SJSA1 (cell line): Measurements from ENCODE around the gene KRTAP5-3. TPM values are rescaled to one million over a fixed set of nuclear protein-coding genes. Genes with fewer than 3 reads are reported as not detected.
"Not testable (repeated sequence)": the region's sequence is repeated elsewhere in the genome, so short reads cannot be mapped to it uniquely, and the experiment has no call there.

ENCODE experiments used
- DNase-seq, 2 experiments: peaks; one replicate each; pipeline ENCODE4 v3.0.0-alpha.2; 2015 to 2020; ENCODE audit warnings: low spot score in 2 of 2, low read depth in 1 of 2
- H3K27ac ChIP-seq: fragments of 250-450 bp; sonication (Bioruptor Pico); 2 replicates; pipeline ENCODE4 v1.5.1; 2020; ENCODE audit warnings: mild to moderate bottlenecking, moderate library complexity
- H3K27me3 ChIP-seq: fragments of 250-450 bp; sonication (Bioruptor Pico); replicated peaks from 2 replicates; pipeline ENCODE4 v1.5.1; 2020; ENCODE audit warnings: mild to moderate bottlenecking, moderate library complexity
- H3K36me3 ChIP-seq: fragments of 250-450 bp; sonication (Bioruptor Pico); 2 replicates; pipeline ENCODE4 v1.5.1; 2020; ENCODE audit warnings: mild to moderate bottlenecking
- H3K4me1 ChIP-seq: fragments of 250-450 bp; sonication (Bioruptor Pico); replicated peaks from 2 replicates; pipeline ENCODE4 v1.6.1; 2021; ENCODE audit warnings: mild to moderate bottlenecking
- H3K4me3 ChIP-seq: fragments of 250-450 bp; sonication (Bioruptor Pico); 2 replicates; pipeline ENCODE4 v1.5.1; 2020; ENCODE audit warnings: mild to moderate bottlenecking
- H3K9me3 ChIP-seq: fragments of 250-450 bp; sonication (Bioruptor Pico); replicated peaks from 2 replicates; pipeline ENCODE4 v1.5.1; 2020; ENCODE audit warnings: mild to moderate bottlenecking
- total RNA-seq: library from RNA; depleted of rRNA; stranded (reverse); fragments of >200 nt; shearing (Covaris generic); gene quantifications from 2 replicates; pipeline ENCODE4 v1.2.3, GENCODE V29; 2014

Gene KRTAP5-3
- total RNA-seq, 1 experiment from 2014 or later = not detected

DNA sequence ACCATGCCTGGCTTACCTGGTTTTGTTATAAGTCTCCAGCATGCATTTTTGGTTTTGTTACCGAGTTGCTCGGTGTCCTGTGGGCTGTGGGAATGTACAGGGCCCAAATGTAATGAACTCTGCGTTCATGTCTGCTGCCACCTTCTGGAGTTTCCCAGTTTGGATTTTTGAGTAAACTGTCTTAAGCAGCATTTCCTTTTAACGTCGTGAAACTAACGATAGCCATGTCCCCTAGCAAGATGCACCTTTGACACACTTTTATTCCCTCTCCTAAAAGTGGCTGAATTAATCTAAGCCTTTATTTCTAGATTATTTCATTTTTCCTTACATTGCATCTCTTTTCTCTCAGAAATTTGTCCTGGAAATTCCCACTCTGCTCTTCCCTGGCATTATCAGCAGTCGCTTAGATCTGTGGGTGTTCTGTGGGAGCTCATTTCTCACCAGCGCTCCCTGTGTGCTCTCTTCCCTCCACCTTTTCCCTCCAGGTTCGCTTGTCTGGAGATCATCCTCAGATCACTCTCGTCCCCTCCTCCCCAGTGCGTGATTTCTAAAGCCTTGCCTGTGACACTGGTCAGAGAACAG is 12.2 kb downstream of the KRTAP5-3 start:
- not testable (repeated sequence) for DNase-seq, H3K36me3 ChIP-seq, H3K27ac ChIP-seq, H3K4me1 ChIP-seq, H3K4me3 ChIP-seq, H3K9me3 ChIP-seq, H3K27me3 ChIP-seq

DNA sequence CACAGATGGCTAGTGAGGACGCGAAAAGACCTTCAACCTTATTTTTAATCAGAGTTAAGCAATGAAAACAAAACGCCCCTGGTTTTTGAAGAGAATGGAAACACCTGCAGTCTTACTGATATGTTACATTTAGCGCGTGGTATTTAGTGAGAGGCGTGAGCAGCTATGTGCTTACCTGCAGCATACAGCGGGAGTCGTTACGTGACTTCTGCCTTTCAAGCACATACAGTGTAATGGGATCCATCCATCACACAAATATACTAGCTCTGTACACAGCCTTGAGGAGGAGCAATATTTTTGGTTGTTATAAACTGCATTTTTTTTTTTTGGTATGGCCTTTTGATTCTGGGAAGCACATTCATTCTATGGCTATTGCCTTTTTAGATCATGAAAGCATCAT is 15.6 kb downstream of the KRTAP5-3 start:
- H3K27ac ChIP-seq = no peak overlapping the region
- H3K36me3 ChIP-seq = no peaks in the 10 kb centered on the region
- no peak for DNase-seq
- H3K4me3 ChIP-seq = no peak overlapping the region
- no peaks in the 10 kb centered on the region for H3K4me1 ChIP-seq
- no peaks in the 10 kb centered on the region for H3K9me3 ChIP-seq
- H3K27me3 ChIP-seq = 0 out of 2 replicates have a peak, but pooled peaks cover 2% of the 10 kb centered on the region

DNA sequence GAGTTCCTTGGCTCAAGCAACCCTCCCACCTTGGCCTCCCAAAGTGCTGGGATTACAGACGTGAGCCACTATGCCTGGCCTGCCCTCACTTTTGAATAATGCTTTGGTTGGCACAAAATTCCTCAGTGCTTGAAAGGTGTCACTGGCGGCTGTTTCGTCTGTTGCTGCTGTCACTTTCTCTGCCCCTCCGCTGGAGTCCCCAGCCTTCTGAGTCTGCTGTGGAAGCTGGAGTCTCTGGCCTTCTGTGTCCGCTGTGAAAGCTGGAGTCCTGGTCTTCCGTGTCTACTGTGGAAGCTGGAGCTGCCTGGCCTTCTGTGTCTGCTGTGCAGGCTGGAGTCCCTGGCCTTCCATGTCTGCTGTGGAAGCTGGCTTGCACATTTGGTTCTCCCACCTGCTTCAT is 18.3 kb downstream of the KRTAP5-3 start:
- H3K4me1 ChIP-seq = no peaks in the 10 kb centered on the region
- H3K27me3 ChIP-seq = 0 out of 2 replicates have a peak, but pooled peaks cover 2% of the 10 kb centered on the region
- H3K36me3 ChIP-seq = no peaks in the 10 kb centered on the region
- H3K27ac ChIP-seq = no peak overlapping the region
- no peak for DNase-seq
- H3K4me3 ChIP-seq = no peak overlapping the region
- H3K9me3 ChIP-seq = no peaks in the 10 kb centered on the region

DNA sequence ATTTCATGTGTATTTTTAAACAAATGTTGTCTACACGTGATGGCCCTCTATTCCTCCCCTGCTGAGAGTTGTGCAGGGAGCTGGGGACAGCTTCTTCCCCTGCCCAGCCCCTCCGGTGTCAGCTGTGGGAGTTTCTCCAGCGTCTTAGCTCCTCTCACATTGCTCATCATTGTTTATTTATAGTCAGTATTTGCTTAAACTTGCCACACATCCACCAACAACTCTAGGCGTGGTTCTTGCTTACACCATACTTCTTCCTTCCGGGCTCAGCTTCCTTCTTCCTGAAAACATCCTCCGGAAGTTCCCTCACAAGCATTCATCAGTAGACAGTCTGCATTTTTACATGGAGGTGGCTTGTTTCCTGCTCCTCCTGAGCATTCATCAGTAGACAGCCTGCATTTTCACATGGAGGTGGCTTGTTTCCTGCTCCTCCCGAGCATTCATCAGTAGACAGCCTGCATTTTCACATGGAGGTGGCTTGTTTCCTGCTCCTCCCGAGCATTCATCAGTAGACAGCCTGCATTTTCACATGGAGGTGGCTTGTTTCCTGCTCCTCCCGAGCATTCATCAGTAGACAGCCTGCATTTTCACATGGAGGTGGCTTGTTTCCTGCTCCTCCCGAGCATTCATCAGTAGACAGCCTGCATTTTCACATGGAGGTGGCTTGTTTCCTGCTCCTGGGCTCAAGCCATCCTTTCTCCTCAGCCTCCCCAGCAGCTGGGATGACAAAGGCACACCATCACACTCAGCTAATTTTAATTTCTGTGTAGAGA is 18.9 kb downstream of the KRTAP5-3 start:
- not testable (repeated sequence) for H3K36me3 ChIP-seq, H3K27me3 ChIP-seq, DNase-seq, H3K4me1 ChIP-seq, H3K9me3 ChIP-seq, H3K27ac ChIP-seq, H3K4me3 ChIP-seq

- Histone ChIP-seq H3K27me3 (no peaks in the 10 kb centered on the region; the same call in 1 of the 2 replicates), H3K4me1 (no peaks in the 10 kb centered on the region), H3K27ac (no peak overlapping the region), H3K9me3 (no peaks in the 10 kb centered on the region), H3K36me3 (no peaks in the 10 kb centered on the region), H3K4me3 (no peak overlapping the region)
- no peak for DNase-seq
Observed at GRCh38 chr11:1586699-1587098, 21.6 kb downstream of the KRTAP5-3 start.

- H3K9me3 ChIP-seq, H3K27ac ChIP-seq, H3K27me3 ChIP-seq, DNase-seq, H3K4me3 ChIP-seq, H3K36me3 ChIP-seq, H3K4me1 ChIP-seq: not testable (repeated sequence)
Observed at GRCh38 chr11:1584661-1585370, 23.4 kb downstream of the KRTAP5-3 start, which contains the start of gene KRTAP5-1. KRTAP5-1 (minus strand) TSS chr11:1585283; CDS start chr11:1585249, 34 bp downstream.

GRCh38 chr11:1582909-1583308 is 25.4 kb downstream of the KRTAP5-3 start:
- H3K27me3 ChIP-seq, DNase-seq, H3K36me3 ChIP-seq, H3K4me1 ChIP-seq, H3K4me3 ChIP-seq, H3K27ac ChIP-seq, H3K9me3 ChIP-seq: not testable (repeated sequence)

DNA sequence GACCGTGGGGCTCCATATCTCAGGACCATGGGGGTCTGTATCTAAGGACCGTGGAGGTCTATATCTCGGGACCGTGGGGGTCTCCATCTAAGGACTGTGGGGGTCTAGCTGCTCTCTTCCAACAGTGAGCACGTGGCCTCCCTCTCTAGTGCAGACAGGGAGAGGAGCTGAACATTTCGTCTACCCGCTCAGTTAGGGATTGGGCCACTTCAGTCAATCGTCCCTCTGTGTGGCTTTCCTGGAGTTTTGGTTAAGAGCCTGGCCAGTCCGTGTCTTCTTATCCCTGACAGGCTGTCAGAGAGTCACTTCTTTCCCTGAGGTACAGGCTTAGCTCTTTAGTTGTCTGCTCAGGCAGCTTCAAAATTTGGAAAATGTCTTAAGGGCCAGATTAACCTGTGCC is 26.3 kb downstream of the KRTAP5-3 start:
- H3K9me3 ChIP-seq = no peaks in the 10 kb centered on the region
- H3K27ac ChIP-seq = no peak overlapping the region
- H3K27me3 ChIP-seq = no peaks in the 10 kb centered on the region; the same call in 1 of the 2 replicates
- H3K36me3 ChIP-seq = no peaks in the 10 kb centered on the region
- H3K4me1 ChIP-seq = no peaks in the 10 kb centered on the region
- no peak for DNase-seq
- H3K4me3 ChIP-seq = no peak overlapping the region

DNA sequence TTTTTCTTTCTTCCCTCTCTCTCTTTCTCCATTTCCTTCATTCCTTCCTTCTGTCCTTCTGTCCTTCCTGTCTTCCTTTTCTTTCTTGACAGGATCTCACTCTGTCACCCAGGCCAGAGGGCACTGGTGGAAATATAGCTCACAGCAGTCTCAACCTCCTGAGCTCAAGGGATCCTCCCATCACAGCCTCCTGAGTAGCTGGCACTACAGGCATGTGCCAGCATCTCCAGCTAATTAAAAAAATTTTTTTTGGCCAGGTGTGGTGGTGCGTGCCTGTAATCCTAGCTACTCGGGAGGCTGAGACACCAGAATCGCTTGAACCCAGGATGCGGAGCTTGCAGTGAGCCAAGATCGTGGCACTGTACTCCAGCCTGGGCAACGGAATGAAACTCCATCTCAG is 31.4 kb downstream of the KRTAP5-3 start:
- Histone ChIP-seq H3K4me1 (peaks cover 7% of the 10 kb centered on the region; the same call in 1 of the 2 replicates), H3K27me3 (peaks cover 13% of the 10 kb centered on the region), H3K36me3 (no peaks in the 10 kb centered on the region), H3K27ac (no peak overlapping the region), H3K9me3 (no peaks in the 10 kb centered on the region), H3K4me3 (no peak overlapping the region)
- DNase-seq = no peak

- not testable (repeated sequence) for DNase-seq, H3K36me3 ChIP-seq, H3K4me3 ChIP-seq, H3K27ac ChIP-seq, H3K9me3 ChIP-seq
- H3K4me1 ChIP-seq = peaks cover 11% of the 10 kb centered on the region; the same call in 1 of the 2 replicates
- H3K27me3 ChIP-seq = peaks cover 13% of the 10 kb centered on the region
Observed at GRCh38 chr11:1575756-1576155, 32.5 kb downstream of the KRTAP5-3 start.

DNA sequence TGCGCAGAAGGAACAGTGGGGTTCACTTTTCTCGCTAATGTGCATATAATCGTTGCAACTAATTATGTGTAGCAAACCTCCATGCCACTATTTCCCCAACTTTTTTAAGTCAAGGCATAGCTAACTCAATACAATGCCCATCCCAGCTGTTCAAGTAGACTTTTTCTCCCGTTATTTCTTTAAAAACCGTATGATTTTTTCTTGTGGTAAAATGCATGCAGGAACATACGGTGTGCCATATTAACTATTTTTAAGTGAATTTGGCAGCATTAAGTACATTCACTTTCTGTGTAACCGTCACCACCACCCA is 33.4 kb downstream of the KRTAP5-3 start:
- peaks cover 11% of the 10 kb centered on the region; the same call in 1 of the 2 replicates for H3K4me1 ChIP-seq
- H3K9me3 ChIP-seq = no peaks in the 10 kb centered on the region
- DNase-seq = no peak
- no peak overlapping the region for H3K4me3 ChIP-seq
- H3K27me3 ChIP-seq = peaks cover 13% of the 10 kb centered on the region
- no peaks in the 10 kb centered on the region for H3K36me3 ChIP-seq
- no peak overlapping the region for H3K27ac ChIP-seq

DNA sequence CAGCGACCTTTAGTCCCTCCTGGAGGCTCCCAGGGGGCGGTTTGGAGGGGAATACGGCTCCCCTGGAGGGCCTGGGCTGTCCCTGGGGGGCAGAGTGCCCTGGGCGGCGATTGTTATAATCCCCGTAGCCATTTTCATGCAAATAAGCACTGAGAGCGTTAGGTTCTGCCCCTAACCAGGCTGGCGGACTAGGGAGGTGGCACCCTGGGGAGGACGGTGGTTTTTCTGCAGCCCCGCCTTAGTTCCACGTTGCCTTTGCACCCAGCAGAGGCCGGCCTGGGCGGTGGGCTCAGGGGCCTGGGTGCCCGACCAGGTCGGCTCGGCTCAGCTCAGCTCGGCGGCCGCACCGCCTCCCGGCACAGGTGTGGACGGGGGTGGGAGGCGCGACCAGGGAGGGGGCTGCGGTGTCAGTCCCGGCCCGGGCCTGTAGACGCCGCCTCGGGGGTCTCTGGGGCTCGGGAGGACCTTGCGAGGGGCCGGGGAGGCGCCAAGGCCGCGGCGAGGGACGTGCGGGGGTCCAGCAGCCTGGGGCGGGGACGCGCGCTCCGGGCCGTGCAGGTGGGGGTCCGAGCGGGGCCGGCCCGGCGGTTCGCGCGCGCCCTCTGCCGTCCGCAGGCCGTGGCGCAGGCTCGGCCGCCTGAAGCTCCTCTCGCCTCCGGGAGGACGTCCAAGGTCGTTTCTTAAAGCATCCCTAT is 33.9 kb downstream of the KRTAP5-3 start:
- Histone ChIP-seq H3K27ac (no peak overlapping the region), H3K9me3 (no peaks in the 10 kb centered on the region), H3K27me3 (peaks cover 13% of the 10 kb centered on the region), H3K4me1 (peaks cover 11% of the 10 kb centered on the region; the same call in 1 of the 2 replicates), H3K4me3 (no peak overlapping the region), H3K36me3 (no peaks in the 10 kb centered on the region)
- DNase-seq = no peak

- H3K27ac ChIP-seq = no peak overlapping the region
- peaks cover 11% of the 10 kb centered on the region; the same call in 1 of the 2 replicates for H3K4me1 ChIP-seq
- H3K27me3 ChIP-seq = peaks cover 13% of the 10 kb centered on the region
- H3K36me3 ChIP-seq = no peaks in the 10 kb centered on the region
- H3K4me3 ChIP-seq = no peak overlapping the region
- H3K9me3 ChIP-seq = no peaks in the 10 kb centered on the region
- no peak for DNase-seq
Observed at GRCh38 chr11:1573903-1574237, 34.4 kb downstream of the KRTAP5-3 start.
